Breast epithelium (tissue), 3 donors: ENCODE results near the gene COL4A4.

ENCODE experiments used
- POLR2A ChIP-seq: fragments of 450-650 bp; IDR thresholded peaks from one replicate; pipeline ENCODE4 v1.6.1; 2016; ENCODE audit warnings: antibody characterized with exemption, mild to moderate bottlenecking, moderate library complexity
- POLR2AphosphoS5 ChIP-seq, 3 donors: sonication (generic); formaldehyde crosslinking; IDR thresholded peaks; one replicate each; pipeline ENCODE4 v1.6.1; 2017; ENCODE audit warnings: antibody characterized with exemption in 3 of 3

DNA sequence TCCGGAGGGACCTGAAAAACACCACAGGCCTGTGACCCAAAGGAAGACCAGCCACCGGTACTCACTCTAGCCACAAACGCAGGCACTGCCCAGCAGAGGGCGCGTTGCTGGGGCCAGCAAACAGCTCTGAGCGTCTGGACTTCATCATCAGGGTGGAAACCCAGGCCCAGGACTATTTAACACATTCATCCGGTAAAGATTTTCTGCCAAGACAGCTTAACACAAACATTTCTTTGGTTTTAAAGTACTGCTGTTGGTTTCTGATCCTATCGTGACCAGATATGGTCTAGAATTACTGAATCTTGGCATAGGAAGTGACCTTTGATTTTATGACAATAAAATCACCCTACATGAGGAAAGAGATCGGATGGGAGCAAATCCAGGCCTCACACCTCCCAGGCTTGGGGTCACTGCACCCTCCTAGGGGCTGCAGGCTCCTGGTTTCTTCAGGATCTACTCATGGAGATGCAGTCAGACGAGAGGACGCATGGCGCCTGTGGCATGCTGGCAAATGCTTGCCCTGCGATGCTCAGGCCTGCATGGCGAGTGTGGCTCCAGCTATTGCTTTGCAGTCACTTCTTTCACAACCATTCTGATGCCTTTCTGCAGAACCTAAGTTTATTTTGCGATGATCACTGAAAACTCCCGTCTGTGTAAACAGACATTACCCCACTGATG, 130.4 kb downstream of the COL4A4 start:
- TF ChIP-seq POLR2AphosphoS5 (IDR thresholded peaks at IDR 0.05) (no peak), POLR2A (no peak)
